ENCODE measurements around the gene LGALS7B. TPM values are rescaled to one million over a fixed set of nuclear protein-coding genes. Genes with fewer than 3 reads are reported as not detected.

The LGALS7B gene
- total and polyA plus RNA-seq, 2 of the 8 experiments (the other 6 are each of a cell fraction or from before 2014, with no cell fraction given): 3.6 TPM; not detected in 1

GRCh38 chr19:38740932-38741331 is 48.1 kb upstream of the LGALS7B start:
- FAIRE-seq (no peak), DNase-seq (ENCODE audit: low read depth in 1 of 2, low spot score in 2 of 2) (no peak)
- TF ChIP-seq EGR1 (IDR thresholded peaks at IDR 0.05; ENCODE audit: borderline replicate concordance, low read depth, low read length) (no peak), POLR2A (IDR thresholded peaks at IDR 0.05; ENCODE audit: control extremely low read depth in 1 of 2, low read depth in 2 of 2, low read length in 2 of 2) (no peak)
- Histone ChIP-seq H2AFZ (ENCODE audit: low read length) (no peak overlapping the region), H4K20me1 (replicated peaks in 1 of 2; ENCODE audit: control insufficient read depth in 1 of 2, insufficient read depth in 2 of 2, low read length in 2 of 2) (no peaks in the 10 kb centered on the region), H3K23me2 (ENCODE audit: low read depth, low read length) (peaks cover 8% of the 10 kb centered on the region; the same call in 1 of the 2 replicates), H2BK12ac (ENCODE audit: low read depth, low read length) (no peak overlapping the region), H3K27ac (ENCODE audit: low read depth, low read length) (no peak overlapping the region), H3K4me1 (replicated peaks in 1 of 4; ENCODE audit: control insufficient read depth in 3 of 4, insufficient read depth in 4 of 4, low read length in 3 of 4) (peaks cover 0 to 5% (median 1%) of the 10 kb centered on the region in 4 experiments; a peak in 4 of 7 replicates), H2BK120ac (replicated peaks; ENCODE audit: low read depth, low read length) (no peak overlapping the region), H3K9me3 (ENCODE audit: insufficient read depth in 2 of 2, low read depth in 1 of 2, low read length in 1 of 2) (peaks cover 0 to 3% of the 10 kb centered on the region in 2 experiments; a peak in 1 of 4 replicates), H3K79me1 (ENCODE audit: low read depth, low read length) (no peaks in the 10 kb centered on the region), H3K4me2 (ENCODE audit: insufficient read depth in 1 of 2, low read depth in 2 of 2, low read length in 2 of 2) (no peak overlapping the region), H3K18ac (ENCODE audit: extremely low read depth, low read length) (no peak overlapping the region), H3K23ac (ENCODE audit: insufficient read length) (no peak overlapping the region), H3K56ac (replicated peaks; ENCODE audit: insufficient read length, low read depth, low read length) (no peak overlapping the region), H2BK5ac (ENCODE audit: low read depth, low read length) (no peak overlapping the region), H3K79me2 (ENCODE audit: control insufficient read depth in 1 of 2, insufficient read depth in 2 of 2, low read length in 2 of 2) (no peaks in the 10 kb centered on the region), H3K4me3 (ENCODE audit: extremely low read depth in 1 of 4, insufficient read depth in 2 of 4, low read depth in 3 of 4, low read length in 4 of 4) (no peak overlapping the region), H2AK5ac (ENCODE audit: low read depth, low read length) (no peak overlapping the region), H3K36me3 (ENCODE audit: control insufficient read depth in 2 of 4, insufficient read depth in 4 of 4, low read length in 3 of 4) (no peaks in the 10 kb centered on the region), H2BK15ac (ENCODE audit: low read length) (no peak overlapping the region), H3K14ac (ENCODE audit: insufficient read length) (no peak overlapping the region), H2BK20ac (ENCODE audit: low read length) (no peak overlapping the region), H3K27me3 (replicated peaks in 1 of 4; ENCODE audit: control insufficient read depth in 3 of 4, extremely low read depth in 1 of 4, insufficient read depth in 3 of 4, low read length in 3 of 4) (peaks cover 4 to 16% (median 13%) of the 10 kb centered on the region in 4 experiments), H4K8ac (ENCODE audit: extremely low read depth, insufficient read depth, low read length) (no peak overlapping the region), H4K91ac (replicated peaks; ENCODE audit: insufficient read length, low read length) (no peak overlapping the region), H3K9ac (replicated peaks in 1 of 4; ENCODE audit: extremely low read depth in 1 of 4, low read depth in 3 of 4, low read length in 3 of 4) (no peak overlapping the region), H3K4ac (replicated peaks; ENCODE audit: insufficient read length, low read depth, low read length) (no peak overlapping the region), H4K5ac (ENCODE audit: insufficient read length, low read depth, low read length) (no peak overlapping the region)
- 92% methylated on average over 2 of the region's 2 CpGs; no CpG with 5 or more reads in 1 of the 2 experiments for WGBS, 2 experiments (ENCODE audit: extremely low coverage in 1 of 2, insufficient coverage in 1 of 2, insufficient read length in 1 of 2, insufficient replicate concordance in 2 of 2, low coverage in 1 of 2, low lambda C conversion rate in 2 of 2, missing lambda C conversion rate in 1 of 2)
- ChIA-PET POLR2A (ENCODE audit: partially characterized antibody) (interaction anchor here (2.4 kb wide), 1 partner anchor 108 kb away, joined by 6 read pairs; no protein-coding TSS in a partner anchor), CTCF (ENCODE audit: partially characterized antibody) (interaction anchor here (0.7 to 3.4 kb wide), 3 partner anchors 29 to 178 kb away, joined by 3 to 14 read pairs (median 3); no protein-coding TSS in a partner anchor)
